ENCODE results near the gene TAF8. TPM values are rescaled to one million over a fixed set of nuclear protein-coding genes. Genes with fewer than 3 reads are reported as not detected.

The TAF8 gene
- total RNA-seq, 1 experiment from 2014 or later, result 35.5 TPM

GRCh38 chr6:42017021-42017643 is 33.2 kb upstream of the TAF8 start:
- ChIA-PET CTCF (interaction anchor here (0.7 kb wide), 2 partner anchors 300 to 781 kb away, joined by 3 to 7 read pairs; no protein-coding TSS in a partner anchor), POLR2A (interaction anchor here (0.6 kb wide), 1 partner anchor 23 kb away, joined by 7 read pairs; no protein-coding TSS in a partner anchor)
- no peaks in the 10 kb centered on the region for H3K36me3 ChIP-seq (ENCODE audit: control insufficient read depth, insufficient read depth, low read length)
- H3K27ac ChIP-seq (ENCODE audit: low read length), result no peak overlapping the region
- H3K4me1 ChIP-seq (ENCODE audit: control insufficient read depth, insufficient read depth, low read length), result 0 out of 2 replicates have a peak, but pooled peaks cover 5% of the 10 kb centered on the region
- DNase-seq (ENCODE audit: low read depth, low spot score) (no peak), ATAC-seq (peak; percentile 81)
- no TSS peak for BruUV-seq (replicated peaks)
- H3K27me3 ChIP-seq (ENCODE audit: control insufficient read depth, insufficient read depth, low read length), result no peaks in the 10 kb centered on the region
- in situ Hi-C loops (cut with HindIII; ENCODE audit: low pct_unique_long_range_greater_than_20kb, low sequenced_read_pairs), result no loop called here
- no peak overlapping the region for H3K4me3 ChIP-seq (ENCODE audit: low read depth in 2 of 2, low read length in 2 of 2)
- TF ChIP-seq POLR2AphosphoS5 (IDR thresholded peaks at IDR 0.05; ENCODE audit: low read depth, low read length) (no peak), TCF7L2 (IDR thresholded peaks at IDR 0.05; ENCODE audit: low read depth, low read length) (no peak)
- intact Hi-C loops (cut with micrococcal nuclease; ENCODE audit: unreplicated experiment), result no loop called here
- H3K9me3 ChIP-seq (ENCODE audit: control insufficient read depth, insufficient read depth, low read depth, low read length), result no peaks in the 10 kb centered on the region

- CTCF ChIA-PET, result no interaction called here
- no peak overlapping the region for H3K4me3 ChIP-seq (ENCODE audit: low read depth in 2 of 2, low read length in 2 of 2)
- no peak overlapping the region for H3K27ac ChIP-seq (ENCODE audit: low read length)
- POLR2A ChIA-PET, result no interaction called here
- H3K4me1 ChIP-seq (ENCODE audit: control insufficient read depth, insufficient read depth, low read length), result 0 out of 2 replicates have a peak, but pooled peaks cover 5% of the 10 kb centered on the region
- intact Hi-C loops (cut with micrococcal nuclease; ENCODE audit: unreplicated experiment) (no loop called here), in situ Hi-C loops (cut with HindIII; ENCODE audit: low pct_unique_long_range_greater_than_20kb, low sequenced_read_pairs) (no loop called here)
- H3K27me3 ChIP-seq (ENCODE audit: control insufficient read depth, insufficient read depth, low read length), result no peaks in the 10 kb centered on the region
- H3K36me3 ChIP-seq (ENCODE audit: control insufficient read depth, insufficient read depth, low read length), result no peaks in the 10 kb centered on the region
- TF ChIP-seq POLR2AphosphoS5 (IDR thresholded peaks at IDR 0.05; ENCODE audit: low read depth, low read length) (no peak), SIN3A (IDR thresholded peaks at IDR 0.05; ENCODE audit: borderline replicate concordance, insufficient read depth, low read depth, low read length) (no peak), TCF7L2 (IDR thresholded peaks at IDR 0.05; ENCODE audit: low read depth, low read length) (no peak), REST (IDR thresholded peaks at IDR 0.05; ENCODE audit: insufficient read depth in 1 of 2, low read depth in 2 of 2, low read length in 1 of 2) (no peak), CTCF (IDR thresholded peaks at IDR 0.05) (no peak)
- no peaks in the 10 kb centered on the region for H3K9me3 ChIP-seq (ENCODE audit: control insufficient read depth, insufficient read depth, low read depth, low read length)
- DNase-seq (ENCODE audit: low read depth, low spot score), result no peak
- BruUV-seq (replicated peaks), result no TSS peak
- no peak for ATAC-seq
Measured at GRCh38 chr6:42020967-42021366, 29.4 kb upstream of the TAF8 start.

All from Panc1 (cell line).